GM18499 (cell line): ENCODE measurements around the gene ALDH1B1.
"Not testable (repeated sequence)": the region's sequence is repeated elsewhere in the genome, so short reads cannot be mapped to it uniquely, and the experiment has no call there.

ENCODE experiments used
- ATAC-seq: cut with Tn5 transposase; IDR thresholded peaks from one replicate; pipeline ENCODE4 v1.9.1; 2021; ENCODE audit warnings: moderate number of reproducible peaks; ENCODE audit not compliant: insufficient read depth, unreplicated experiment

Gene ALDH1B1

DNA sequence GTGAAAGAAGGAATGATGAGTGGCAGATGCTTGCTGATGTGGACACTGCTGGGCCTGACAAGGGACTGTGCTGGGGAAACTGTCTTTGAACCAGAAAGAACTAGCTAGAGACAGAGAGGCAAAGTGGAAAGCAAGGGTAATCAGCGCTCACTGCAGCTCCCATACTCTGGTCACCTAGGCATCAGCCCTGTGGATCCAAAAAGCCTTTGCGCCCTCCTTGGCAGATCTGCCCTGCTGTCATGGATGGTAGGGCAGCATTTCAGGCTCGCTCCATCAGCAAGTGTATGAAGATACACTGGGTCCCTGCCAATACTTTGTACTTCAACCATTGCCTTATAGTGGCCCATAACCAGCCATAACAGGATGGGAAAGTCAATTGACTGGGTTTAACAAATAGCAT is 6.6 kb upstream of the ALDH1B1 start:
- ATAC-seq, result no peak

- ATAC-seq, result no peak
Observed at GRCh38 chr9:38386319-38386895, 6.1 kb upstream of the ALDH1B1 start.

GRCh38 chr9:38387066-38387465 is 5.4 kb upstream of the ALDH1B1 start:
- no peak for ATAC-seq

DNA sequence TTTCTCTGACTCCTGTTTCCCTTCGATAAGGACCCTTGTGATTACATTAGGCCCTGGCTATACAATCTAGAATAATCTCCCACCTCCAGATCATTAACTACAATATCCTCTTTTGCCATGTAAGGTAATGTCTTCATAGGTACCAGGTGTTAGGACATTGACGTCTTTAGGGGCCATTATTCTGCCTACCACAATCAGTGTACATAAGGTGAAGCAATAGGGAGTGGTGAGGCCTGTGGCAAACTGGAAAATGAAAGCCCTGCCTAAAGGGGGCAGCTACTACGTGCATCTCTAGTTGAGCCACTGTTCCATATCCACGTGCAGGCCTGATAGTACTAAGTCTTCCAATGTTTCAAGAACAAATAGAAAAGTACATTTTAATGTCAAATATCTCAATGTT is 4.8 kb upstream of the ALDH1B1 start:
- no peak for ATAC-seq

DNA sequence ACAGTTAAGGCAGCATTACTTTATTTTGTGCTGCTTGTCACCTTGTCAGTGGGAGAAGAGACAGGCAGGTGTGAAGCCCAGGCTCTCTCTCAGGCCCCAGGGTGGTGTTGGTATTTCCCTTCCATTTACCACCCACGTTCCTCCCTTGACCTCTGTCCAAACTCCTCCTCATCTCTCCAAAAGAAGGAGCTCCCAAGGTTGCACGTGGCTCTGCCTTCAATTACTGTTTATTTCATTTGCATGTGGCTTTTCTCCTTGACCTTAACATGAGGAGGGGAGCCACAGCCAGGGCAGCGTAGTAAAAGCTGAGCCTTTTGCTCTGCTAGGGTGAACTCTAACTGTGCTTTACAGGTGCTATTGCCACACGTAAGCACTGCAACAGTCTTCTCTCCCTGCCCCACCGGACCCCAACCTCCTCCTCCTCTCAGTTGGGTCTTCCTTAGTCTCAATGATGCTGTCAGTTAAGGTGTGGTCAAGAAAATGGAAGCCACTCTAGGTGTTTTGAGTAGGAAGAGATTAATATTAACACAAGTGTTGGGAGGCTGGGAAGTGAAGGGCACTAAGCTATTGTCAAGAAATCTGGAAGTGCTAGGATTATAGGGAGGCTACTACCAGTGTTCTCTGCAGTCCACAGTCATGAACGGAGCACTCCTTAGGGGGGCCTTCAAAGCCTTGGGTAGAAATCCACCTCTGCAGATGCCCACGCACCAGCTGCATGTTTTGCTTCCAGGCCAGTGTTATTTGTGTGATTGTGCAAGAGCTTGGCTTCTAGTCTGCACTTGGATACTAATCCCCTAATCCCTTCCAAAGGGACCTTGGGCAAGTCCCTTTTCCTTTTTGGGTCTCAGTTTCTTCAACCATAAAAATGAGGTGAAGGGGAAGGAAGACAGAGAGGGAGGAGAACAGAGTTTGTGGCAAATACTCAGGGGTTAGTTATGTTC is 3.9 kb upstream of the ALDH1B1 start:
- no peak for ATAC-seq

DNA sequence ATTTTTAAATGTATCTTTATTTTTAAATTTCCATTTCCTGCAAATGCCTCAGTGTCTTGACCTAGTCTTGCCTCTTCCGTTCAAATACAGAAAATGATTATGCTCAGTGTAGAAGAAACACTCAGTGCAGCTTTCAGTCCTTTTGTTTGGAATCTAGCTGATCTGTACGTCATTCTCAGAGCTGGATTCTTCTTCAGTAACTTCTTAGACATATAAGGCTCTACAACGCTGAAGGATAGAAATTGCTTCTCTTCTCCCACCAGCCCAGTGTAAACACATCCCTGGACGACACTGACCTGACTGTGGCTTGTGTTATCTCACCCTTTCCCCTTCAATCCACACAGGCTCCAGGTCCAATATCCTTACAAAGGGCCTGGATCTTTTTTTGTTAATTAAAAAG is 3.2 kb upstream of the ALDH1B1 start:
- ATAC-seq, result no peak

- no peak for ATAC-seq
Observed at GRCh38 chr9:38390442-38390841, 2.1 kb upstream of the ALDH1B1 start.

- no peak for ATAC-seq
Observed at GRCh38 chr9:38390851-38391250, 1.7 kb upstream of the ALDH1B1 start.

DNA sequence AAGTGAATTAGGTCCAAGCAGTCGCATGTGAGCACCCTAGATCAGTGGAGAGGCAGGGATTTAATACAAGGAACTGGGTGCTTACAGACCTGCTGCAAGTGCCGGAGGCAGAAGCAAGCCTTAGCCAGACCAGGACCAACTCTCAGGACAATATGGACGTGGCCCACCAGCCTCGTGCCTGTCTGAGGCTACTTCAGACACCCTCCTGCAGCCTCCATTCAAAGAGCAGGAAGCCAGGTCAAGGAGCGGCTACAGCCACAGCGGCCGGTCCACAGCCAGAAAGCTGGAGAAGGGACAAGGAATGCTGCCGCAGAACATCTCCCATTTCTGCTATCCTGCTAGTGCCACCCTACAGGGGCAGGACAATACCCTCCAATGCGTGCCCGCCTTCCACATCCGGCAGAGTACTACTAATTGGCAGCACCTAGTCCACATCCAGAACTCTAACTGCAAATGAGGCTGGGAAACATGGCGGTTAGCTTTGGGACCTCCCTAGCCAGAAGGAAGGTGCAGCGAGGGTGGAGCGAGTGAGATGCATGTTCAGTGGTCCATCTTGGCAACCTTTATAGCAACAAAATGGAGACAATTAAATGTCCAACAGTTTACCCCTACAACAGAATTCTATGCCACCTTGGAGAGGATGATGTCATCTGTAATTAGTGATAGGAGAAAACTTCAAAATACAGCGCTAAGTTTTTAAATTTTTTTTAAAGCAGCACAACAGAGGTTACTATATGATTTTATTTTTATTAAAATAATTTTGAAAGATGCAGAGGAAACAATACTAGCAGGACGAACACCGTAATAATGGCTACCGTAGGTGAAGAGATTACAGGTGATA is 1.0 kb upstream of the ALDH1B1 start:
- ATAC-seq, result no peak

- ATAC-seq, result no peak
Observed at GRCh38 chr9:38393128-38393796, 760 bp downstream of the ALDH1B1 start.

DNA sequence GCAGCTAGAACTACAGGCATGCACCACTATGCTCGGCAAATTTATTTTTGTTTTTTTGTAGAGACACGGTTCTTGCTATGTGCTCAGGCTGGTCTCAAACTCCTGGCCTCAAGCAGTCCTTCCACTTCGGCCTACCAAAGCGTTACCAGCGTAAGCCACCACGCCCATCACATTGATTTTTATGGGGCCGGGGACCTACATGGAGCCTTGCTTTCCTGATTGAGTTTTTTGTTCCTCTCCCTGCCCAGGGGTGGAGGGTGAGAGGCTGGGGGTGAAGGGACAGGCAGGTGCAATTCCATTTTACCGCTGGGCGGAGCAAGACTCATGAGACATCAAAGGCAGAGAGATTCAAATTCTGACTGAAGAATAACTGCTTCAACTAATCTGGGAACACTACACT is 1.9 kb downstream of the ALDH1B1 start:
- ATAC-seq, result no peak

DNA sequence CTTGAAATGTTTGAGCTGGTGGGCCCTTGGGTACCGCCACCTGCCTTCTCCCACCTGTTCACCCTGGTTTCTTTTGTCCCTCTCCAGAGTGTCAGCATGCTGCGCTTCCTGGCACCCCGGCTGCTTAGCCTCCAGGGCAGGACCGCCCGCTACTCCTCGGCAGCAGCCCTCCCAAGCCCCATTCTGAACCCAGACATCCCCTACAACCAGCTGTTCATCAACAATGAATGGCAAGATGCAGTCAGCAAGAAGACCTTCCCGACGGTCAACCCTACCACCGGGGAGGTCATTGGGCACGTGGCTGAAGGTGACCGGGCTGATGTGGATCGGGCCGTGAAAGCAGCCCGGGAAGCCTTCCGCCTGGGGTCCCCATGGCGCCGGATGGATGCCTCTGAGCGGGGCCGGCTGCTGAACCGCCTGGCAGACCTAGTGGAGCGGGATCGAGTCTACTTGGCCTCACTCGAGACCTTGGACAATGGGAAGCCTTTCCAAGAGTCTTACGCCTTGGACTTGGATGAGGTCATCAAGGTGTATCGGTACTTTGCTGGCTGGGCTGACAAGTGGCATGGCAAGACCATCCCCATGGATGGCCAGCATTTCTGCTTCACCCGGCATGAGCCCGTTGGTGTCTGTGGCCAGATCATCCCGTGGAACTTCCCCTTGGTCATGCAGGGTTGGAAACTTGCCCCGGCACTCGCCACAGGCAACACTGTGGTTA is 3.3 kb downstream of the ALDH1B1 start:
- ATAC-seq, result no peak

GRCh38 chr9:38396371-38396671 is 3.8 kb downstream of the ALDH1B1 start:
- ATAC-seq, result no peak

- not testable (repeated sequence) for ATAC-seq
Observed at GRCh38 chr9:38399191-38399590, 6.7 kb downstream of the ALDH1B1 start.

DNA sequence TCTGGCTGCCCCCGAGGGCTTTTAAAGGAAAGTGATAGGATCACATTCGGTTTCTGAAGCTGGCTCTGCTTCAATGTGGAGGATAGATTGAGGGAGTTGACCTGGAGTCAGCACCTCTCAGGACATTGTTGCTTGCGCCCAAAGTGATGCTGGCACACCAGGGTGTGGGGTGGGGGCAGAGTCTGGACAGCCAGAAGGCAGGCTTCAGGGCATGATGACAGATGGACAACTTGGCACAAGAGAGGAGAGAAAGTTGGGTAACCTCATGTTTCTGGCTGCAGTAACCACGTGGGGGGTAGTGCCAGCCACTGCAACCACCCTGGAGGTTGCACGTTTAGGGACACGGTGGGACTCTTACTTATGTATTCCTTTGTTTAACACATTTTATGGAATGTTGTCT is 9.5 kb downstream of the ALDH1B1 start:
- ATAC-seq, result no peak

DNA sequence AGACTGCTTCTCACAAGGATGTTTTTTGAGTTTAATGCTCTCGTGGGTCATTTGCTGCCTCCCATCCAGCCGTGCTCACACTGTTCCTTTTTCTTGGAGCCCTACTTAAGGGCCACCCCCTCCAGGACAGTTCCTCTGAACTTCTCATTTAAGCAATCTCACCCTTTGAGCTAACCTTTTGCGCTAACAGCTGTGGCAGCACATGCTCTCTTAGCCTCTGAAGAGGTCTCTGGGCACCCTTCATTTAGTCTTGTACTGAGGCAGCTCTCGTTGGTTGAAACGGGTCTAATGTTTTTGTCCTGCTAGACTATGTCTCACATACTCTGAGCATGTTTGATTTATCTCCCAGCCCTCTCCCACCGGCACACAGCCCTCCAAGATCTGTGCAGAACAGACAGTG is 11.8 kb downstream of the ALDH1B1 start:
- no peak for ATAC-seq

DNA sequence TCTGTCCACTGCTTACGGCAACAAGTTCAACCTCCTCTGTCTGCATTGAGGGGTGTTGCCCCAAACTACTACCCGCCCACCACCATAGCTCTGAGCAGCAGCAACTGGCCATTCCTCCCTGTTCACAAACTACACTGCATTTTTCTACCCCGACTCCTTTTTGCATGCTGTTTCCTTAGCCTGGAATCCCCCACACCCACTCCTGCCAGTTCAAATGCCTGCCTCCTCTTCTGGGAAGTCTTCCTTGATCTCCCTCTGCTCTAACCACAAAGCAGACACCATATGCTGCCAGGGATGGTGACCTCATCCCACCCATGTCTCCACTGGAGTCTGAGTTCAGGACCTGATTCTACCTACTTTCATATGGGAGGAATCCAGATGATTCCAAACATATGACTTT is 13.3 kb downstream of the ALDH1B1 start:
- no peak for ATAC-seq

DNA sequence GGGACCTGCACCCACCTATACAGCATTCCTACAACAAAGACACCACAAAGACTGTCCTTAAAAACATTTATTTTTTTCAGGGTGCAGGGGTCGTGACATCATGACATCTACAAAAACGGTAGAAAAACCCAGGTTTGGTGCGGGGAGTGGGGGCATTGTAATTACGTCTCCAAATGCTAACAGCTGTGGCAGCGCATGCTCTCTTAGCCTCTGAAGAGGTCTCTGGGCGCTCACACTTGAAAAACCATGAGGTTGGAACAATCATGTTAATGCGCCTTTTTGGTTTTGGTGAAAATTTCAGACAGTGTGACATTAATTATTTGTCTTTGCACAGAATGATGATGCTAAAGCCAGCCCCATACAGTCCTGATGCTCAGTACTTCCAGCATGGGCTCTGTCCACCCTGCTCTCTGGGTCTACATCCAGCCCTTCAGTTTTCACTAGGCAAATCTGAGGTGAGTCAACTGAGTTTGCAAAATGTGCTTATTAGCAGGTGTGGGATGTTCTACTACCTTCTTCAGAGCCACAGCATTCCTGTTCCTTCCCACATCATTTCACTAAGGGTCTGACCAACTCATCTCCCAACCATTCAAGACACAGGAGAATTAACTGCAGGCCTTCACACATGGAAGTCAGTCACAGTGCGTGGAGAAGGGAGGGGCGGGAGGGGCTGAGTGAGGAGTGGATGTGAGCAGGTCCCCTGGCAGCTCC is 14.1 kb downstream of the ALDH1B1 start:
- no peak for ATAC-seq

- no peak for ATAC-seq
Observed at GRCh38 chr9:38408719-38409118, 16.2 kb downstream of the ALDH1B1 start.
